Left lung (tissue), 10 donors: Measurements from ENCODE around the gene NLRP1. TPM values are rescaled to one million over a fixed set of nuclear protein-coding genes. Genes with fewer than 3 reads are reported as not detected.

Source experiments
- ATAC-seq: fragments of 200-7000 bp; cut with Tn5 transposase; one replicate; pipeline ENCODE4 v1.9.1; 2020; ENCODE audit warnings: moderate library complexity
- DNase-seq, 4 donors: peaks; one replicate each; pipeline ENCODE4 v3.0.0-alpha.2; 2013 to 2020
- H3K27ac ChIP-seq, 2 donors: fragments of 200-600 bp; sonication (generic) in 1 of 2; one replicate each; pipeline versions ENCODE4 v1.5.0 to v1.8.0; 2020 to 2021
- H3K27me3 ChIP-seq, 2 donors: fragments of 200-600 bp; sonication (generic) in 1 of 2; one replicate each; pipeline versions ENCODE4 v1.5.0 to v1.8.0; 2020 to 2021
- H3K36me3 ChIP-seq, 2 donors: fragments of 200-600 bp; sonication (generic) in 1 of 2; one replicate each; pipeline versions ENCODE4 v1.5.0 to v1.8.0; 2020 to 2021
- H3K4me1 ChIP-seq, 2 donors: fragments of 200-600 bp; one replicate each; pipeline ENCODE4 v1.8.0; 2021
- H3K4me3 ChIP-seq, 2 donors: fragments of 200-600 bp; sonication (generic) in 1 of 2; one replicate each; pipeline versions ENCODE4 v1.5.0 to v1.8.0; 2020 to 2021; ENCODE audit warnings: mild to moderate bottlenecking in 1 of 2
- H3K9me3 ChIP-seq, 2 donors: fragments of 200-600 bp; sonication (generic) in 1 of 2; one replicate each; pipeline versions ENCODE4 v1.5.0 to v1.8.0; 2020 to 2021
- intact Hi-C, 2 donors: fragments of 100-400 bp; cut with DNase I; formaldehyde crosslinking; loops; one replicate each; pipeline versions ENCODE4 v1.11.2 to v1.14.2; 2022
- polyA plus RNA-seq, 6 donors: library from polyadenylated mRNA; unstranded; fragments of 120-200 nt; gene quantifications; one replicate each; pipeline ENCODE4 v1.2.1, GENCODE V29; 2013; ENCODE audit not compliant: insufficient read length in 6 of 6
- total RNA-seq, 2 donors: library from RNA; stranded (reverse); fragmentation: NEBNext Ultra II Directional; extraction: Animal tissue kit (Norgen Biotek cat#: 25700); gene quantifications; one replicate each; pipeline ENCODE4 v1.2.1, GENCODE V29; 2021
- TF ChIP-seq, protein P1 (sequence below), 2 donors: fragments of 200-600 bp; sonication (generic) in 1 of 2; IDR thresholded peaks; one replicate each; pipeline versions ENCODE4 v1.5.0 to v1.8.0; 2021; ENCODE audit warnings: antibody characterized with exemption in 2 of 2
- donor health status: DM: no; HTN: yes; CAD: no.
- donor health status: DM: no; HTN: no; CAD: no.

NLRP1 gene
- total and polyA plus RNA-seq, 8 donors, result 16.1 to 36.4 (median 31.2) TPM

DNA sequence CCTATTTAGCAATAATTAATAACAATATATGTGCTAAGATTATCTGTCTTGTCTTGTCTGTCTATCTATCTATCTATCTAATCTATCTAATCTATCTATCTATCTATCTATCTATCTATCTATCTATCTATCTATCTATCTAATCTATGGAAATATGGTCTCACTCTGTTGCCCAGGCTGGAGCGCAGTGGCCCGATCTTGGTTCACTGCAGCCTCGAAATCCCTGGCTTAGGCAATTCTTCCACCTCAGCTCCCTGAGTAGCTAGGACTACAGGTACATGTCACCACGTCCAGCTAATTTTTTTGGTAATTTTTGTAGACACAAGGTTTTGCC lies 53.3 kb downstream of the NLRP1 start:
- no peaks in the 10 kb centered on the region for H3K4me1 ChIP-seq
- DNase-seq (no peak), ATAC-seq (no peak)
- TF ChIP-seq, protein P1, sequence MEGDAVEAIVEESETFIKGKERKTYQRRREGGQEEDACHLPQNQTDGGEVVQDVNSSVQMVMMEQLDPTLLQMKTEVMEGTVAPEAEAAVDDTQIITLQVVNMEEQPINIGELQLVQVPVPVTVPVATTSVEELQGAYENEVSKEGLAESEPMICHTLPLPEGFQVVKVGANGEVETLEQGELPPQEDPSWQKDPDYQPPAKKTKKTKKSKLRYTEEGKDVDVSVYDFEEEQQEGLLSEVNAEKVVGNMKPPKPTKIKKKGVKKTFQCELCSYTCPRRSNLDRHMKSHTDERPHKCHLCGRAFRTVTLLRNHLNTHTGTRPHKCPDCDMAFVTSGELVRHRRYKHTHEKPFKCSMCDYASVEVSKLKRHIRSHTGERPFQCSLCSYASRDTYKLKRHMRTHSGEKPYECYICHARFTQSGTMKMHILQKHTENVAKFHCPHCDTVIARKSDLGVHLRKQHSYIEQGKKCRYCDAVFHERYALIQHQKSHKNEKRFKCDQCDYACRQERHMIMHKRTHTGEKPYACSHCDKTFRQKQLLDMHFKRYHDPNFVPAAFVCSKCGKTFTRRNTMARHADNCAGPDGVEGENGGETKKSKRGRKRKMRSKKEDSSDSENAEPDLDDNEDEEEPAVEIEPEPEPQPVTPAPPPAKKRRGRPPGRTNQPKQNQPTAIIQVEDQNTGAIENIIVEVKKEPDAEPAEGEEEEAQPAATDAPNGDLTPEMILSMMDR (IDR thresholded peaks at IDR 0.05), result no peak
- no peaks in the 10 kb centered on the region for H3K27me3 ChIP-seq
- intact Hi-C loops, result no loop called here
- no peak overlapping the region for H3K4me3 ChIP-seq
- H3K36me3 ChIP-seq, result peaks cover 0 to 75% of the 10 kb centered on the region in 2 donors
- no peak overlapping the region for H3K27ac ChIP-seq
- no peaks in the 10 kb centered on the region for H3K9me3 ChIP-seq

DNA sequence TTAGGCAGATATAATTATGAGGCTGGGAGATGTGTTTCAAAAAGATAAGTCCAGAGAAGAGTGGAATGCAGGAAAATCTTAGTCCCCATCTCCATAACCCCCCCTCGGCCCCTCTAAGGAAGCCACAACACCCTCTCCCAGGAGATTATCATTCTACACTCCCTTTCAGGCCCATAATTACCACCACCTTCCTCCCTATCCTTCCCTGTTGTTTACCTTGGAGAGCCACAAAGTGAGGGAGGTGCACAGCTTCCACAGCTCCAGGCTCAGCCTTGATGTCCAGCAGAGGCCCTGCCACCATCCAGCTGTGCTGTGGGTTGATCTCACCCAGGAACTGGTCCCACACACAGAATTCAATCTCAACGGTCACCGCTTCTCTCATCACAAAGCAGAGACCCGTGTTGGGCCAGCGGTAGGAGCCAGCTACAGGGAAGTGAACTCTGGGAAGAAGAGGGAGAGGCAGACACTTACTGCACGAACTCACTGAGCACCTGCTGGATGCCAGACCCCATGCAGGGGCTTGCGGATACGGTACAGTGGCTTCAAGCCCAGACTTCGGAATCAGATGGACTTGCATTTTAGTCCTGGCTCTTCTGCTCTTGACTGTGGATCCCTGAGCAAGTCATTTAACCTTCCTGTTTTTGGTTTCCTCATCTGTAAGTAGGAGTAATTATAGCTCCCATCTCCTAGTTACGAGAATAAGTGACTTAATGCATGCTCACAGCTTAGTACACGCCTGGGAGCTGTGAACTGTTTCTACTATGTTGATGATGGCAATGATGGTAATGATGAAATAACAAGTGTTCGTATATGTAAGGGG lies 53.8 kb downstream of the NLRP1 start:
- intact Hi-C loops, result no loop called here
- H3K36me3 ChIP-seq, result peaks cover 0 to 75% of the 10 kb centered on the region in 2 donors
- ATAC-seq, result no peak

GRCh38 chr17:5527601-5528250 lies 56.6 kb downstream of the NLRP1 start:
- Histone ChIP-seq H3K27ac (no peak overlapping the region), H3K27me3 (no peaks in the 10 kb centered on the region), H3K36me3 (peaks cover 0 to 73% of the 10 kb centered on the region in 2 donors), H3K9me3 (no peaks in the 10 kb centered on the region), H3K4me1 (no peaks in the 10 kb centered on the region), H3K4me3 (no peak overlapping the region)
- DNase-seq, result no peak
- TF ChIP-seq, protein P1 (IDR thresholded peaks at IDR 0.05), result no peak
- intact Hi-C loops, result no loop called here
- ATAC-seq, result no peak

More for the DNA sequence above, 53.8 kb downstream of the NLRP1 start:
- Histone ChIP-seq H3K27ac (no peak overlapping the region), H3K4me1 (no peaks in the 10 kb centered on the region), H3K9me3 (no peaks in the 10 kb centered on the region), H3K4me3 (no peak overlapping the region), H3K27me3 (no peaks in the 10 kb centered on the region)
- DNase-seq, result no peak
- TF ChIP-seq, protein P1 (IDR thresholded peaks at IDR 0.05), result no peak

DNA sequence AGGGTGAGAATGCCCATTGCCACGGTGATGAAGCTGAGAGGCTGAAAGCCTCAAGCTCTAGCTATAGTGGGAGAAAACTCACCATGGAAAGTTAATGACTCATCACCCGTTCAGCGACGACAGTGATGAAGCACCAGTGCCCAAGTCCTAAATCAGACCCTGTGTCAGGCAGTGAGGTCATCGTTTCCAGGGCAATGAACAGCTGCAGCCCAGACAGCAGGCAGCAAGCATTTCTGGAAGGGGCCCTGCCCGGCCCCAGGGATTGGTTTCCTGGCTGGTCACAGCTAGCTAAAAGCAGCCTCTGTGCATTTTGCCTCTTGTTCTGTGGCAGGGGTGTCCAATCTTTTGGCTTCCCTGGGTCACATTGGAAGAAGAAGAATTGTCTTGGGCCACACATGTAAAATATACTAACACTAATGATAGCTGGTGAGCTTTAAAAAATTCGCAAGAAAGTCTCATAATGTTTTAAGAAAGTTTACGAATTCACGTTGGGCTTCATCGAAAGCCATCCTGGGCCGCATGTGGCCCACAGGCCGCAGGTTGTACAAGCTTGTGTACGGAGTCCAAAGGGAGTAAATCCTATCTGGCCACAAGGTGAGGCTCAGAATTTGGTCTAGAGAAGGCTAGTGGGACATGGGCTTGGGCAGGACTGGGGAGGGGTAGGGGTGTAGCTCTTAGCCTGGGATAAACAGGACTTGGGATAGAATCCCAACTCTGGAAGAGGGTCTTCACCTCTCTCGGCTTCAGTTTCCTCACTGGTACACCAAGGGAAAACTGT lies 57.3 kb downstream of the NLRP1 start:
- Histone ChIP-seq H3K27ac (no peak overlapping the region), H3K36me3 (peaks cover 0 to 70% of the 10 kb centered on the region in 2 donors), H3K9me3 (no peaks in the 10 kb centered on the region), H3K4me1 (no peaks in the 10 kb centered on the region), H3K27me3 (no peaks in the 10 kb centered on the region), H3K4me3 (no peak overlapping the region)
- peak; percentile 70 for ATAC-seq
- DNase-seq, result peak in 1 of 4 donors; percentile 12
- TF ChIP-seq, protein P1 (IDR thresholded peaks at IDR 0.05), result no peak
- intact Hi-C loops, result no loop called here

DNA sequence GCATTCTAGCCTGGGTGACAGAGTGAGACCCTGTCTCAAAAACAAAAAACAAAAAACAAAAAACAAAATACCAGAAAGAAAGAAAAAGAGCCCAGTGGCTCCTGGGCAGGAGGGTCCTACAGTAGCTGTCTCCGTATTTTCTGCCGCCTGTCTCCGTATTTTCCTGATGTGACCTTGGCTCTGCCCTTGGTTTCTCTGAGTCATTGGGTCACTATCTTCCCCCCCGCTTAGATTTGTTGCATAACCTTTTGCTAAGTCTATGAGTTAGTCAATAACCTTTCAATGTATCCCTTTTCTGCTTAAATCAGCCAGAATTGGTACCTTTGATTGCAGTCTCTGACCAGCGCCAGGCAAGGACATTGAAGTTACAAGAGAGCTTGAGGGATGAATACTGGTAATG lies 61.1 kb downstream of the NLRP1 start:
- ATAC-seq (no peak), DNase-seq (no peak)
- Histone ChIP-seq H3K4me1 (no peaks in the 10 kb centered on the region), H3K36me3 (peaks cover 0 to 55% of the 10 kb centered on the region in 2 donors), H3K4me3 (no peak overlapping the region), H3K27me3 (no peaks in the 10 kb centered on the region), H3K9me3 (no peaks in the 10 kb centered on the region), H3K27ac (no peak overlapping the region)
- intact Hi-C loops, result no loop called here
- TF ChIP-seq, protein P1 (IDR thresholded peaks at IDR 0.05), result no peak
